Panc1 (cell line): Measurements from ENCODE around the gene KRT72. TPM values are rescaled to one million over a fixed set of nuclear protein-coding genes. Genes with fewer than 3 reads are reported as not detected.

Experiments
- ATAC-seq: fragments of 200-7000 bp; cut with Tn5 transposase; 2 replicates; pipeline ENCODE4 v1.9.1; 2020; ENCODE audit warnings: mild to moderate bottlenecking, moderate library complexity
- BruUV-seq: library from RNA; stranded (reverse); fragments of 400-500 nt; replicated peaks from 2 replicates; lab custom pipeline; 2021; lab: Mats Ljungman, UMichigan
- CTCF ChIA-PET: fragments of 300-600 bp; sonication (Branson Sonifier 250); formaldehyde crosslinking; loops from one replicate; lab custom pipeline; 2022; ENCODE audit warnings: antibody characterized with exemption; lab: Charles Lee
- POLR2A ChIA-PET: fragments of 300-600 bp; sonication (Branson Sonifier 250); formaldehyde crosslinking; loops from one replicate; lab custom pipeline; 2022; ENCODE audit warnings: antibody characterized with exemption; lab: Charles Lee
- DNase-seq: peaks from one replicate; pipeline ENCODE4 v3.0.0-alpha.2; 2010; ENCODE audit warnings: low read depth, low spot score
- H3K27ac ChIP-seq: 2 replicates; pipeline ENCODE4 v1.5.1; 2011; ENCODE audit warnings: mild to moderate bottlenecking, low read length, inconsistent platforms
- H3K27me3 ChIP-seq: fragments of 200-500 bp; sonication (Bioruptor generic); 2 replicates; pipeline ENCODE4 v1.6.0; 2014; ENCODE audit warnings: low read length, inconsistent platforms; ENCODE audit not compliant: control insufficient read depth, insufficient read depth
- H3K36me3 ChIP-seq: fragments of 200-500 bp; sonication (Bioruptor generic); 2 replicates; pipeline ENCODE4 v1.5.1; 2014; ENCODE audit warnings: inconsistent platforms, mild to moderate bottlenecking, low read length, moderate library complexity; ENCODE audit not compliant: control insufficient read depth, insufficient read depth
- H3K4me1 ChIP-seq: 2 replicates; pipeline ENCODE4 v1.5.1; 2011; ENCODE audit warnings: inconsistent platforms, mild to moderate bottlenecking, low read length, moderate library complexity; ENCODE audit not compliant: control insufficient read depth, insufficient read depth
- H3K4me3 ChIP-seq, 2 experiments: 2 replicates each; pipeline ENCODE4 v1.5.1; 2011 to 2012; ENCODE audit warnings: low read depth in 2 of 2, low read length in 2 of 2, mild to moderate bottlenecking in 2 of 2, inconsistent platforms in 1 of 2, moderate library complexity in 1 of 2
- H3K9me3 ChIP-seq: fragments of 200-500 bp; sonication (Bioruptor generic); 2 replicates; pipeline ENCODE4 v1.5.1; 2014; ENCODE audit warnings: low read depth, mild to moderate bottlenecking, inconsistent platforms, low read length, moderate library complexity; ENCODE audit not compliant: control insufficient read depth, insufficient read depth
- POLR2AphosphoS5 ChIP-seq: IDR thresholded peaks from 2 replicates; pipeline ENCODE4 v1.6.1; 2012; ENCODE audit warnings: mild to moderate bottlenecking, low read depth, low read length, moderate library complexity
- REST ChIP-seq, 2 experiments: IDR thresholded peaks; 2 replicates each; pipeline ENCODE4 v1.6.1; 2011 to 2012; ENCODE audit warnings: low read depth in 2 of 2, control low read depth in 1 of 2, low read length in 1 of 2, mild to moderate bottlenecking in 1 of 2, moderate library complexity in 1 of 2; ENCODE audit not compliant: insufficient read depth in 1 of 2
- SIN3A ChIP-seq: IDR thresholded peaks from 2 replicates; pipeline ENCODE4 v1.6.1; 2012; ENCODE audit warnings: low read depth, mild to moderate bottlenecking, low read length, moderate library complexity, borderline replicate concordance; ENCODE audit not compliant: insufficient read depth
- TCF7L2 ChIP-seq: IDR thresholded peaks from 2 replicates; pipeline ENCODE4 v1.6.1; 2011; ENCODE audit warnings: mild to moderate bottlenecking, low read depth, low read length, inconsistent platforms
- in situ Hi-C: cut with HindIII; loops from 2 replicates; pipeline ENCODE4 v1.10.0; 2016; ENCODE audit warnings: low sequenced_read_pairs, low pct_unique_long_range_greater_than_20kb
- intact Hi-C: fragments of 100-400 bp; cut with micrococcal nuclease; formaldehyde crosslinking; loops from one replicate; pipeline ENCODE4 v1.10.0; 2022; ENCODE audit not compliant: unreplicated experiment
- total RNA-seq: library from RNA; stranded (reverse); gene quantifications from one replicate; pipeline ENCODE4 v1.2.1, GENCODE V29; 2021; ENCODE audit not compliant: unreplicated experiment
- TF ChIP-seq, protein P1 (sequence below): fragments of 450-650 bp; IDR thresholded peaks from 2 replicates; pipeline ENCODE4 v1.5.1; 2017; ENCODE audit warnings: mild to moderate bottlenecking

KRT72 gene
- total RNA-seq, 1 experiment from 2014 or later = not detected

DNA sequence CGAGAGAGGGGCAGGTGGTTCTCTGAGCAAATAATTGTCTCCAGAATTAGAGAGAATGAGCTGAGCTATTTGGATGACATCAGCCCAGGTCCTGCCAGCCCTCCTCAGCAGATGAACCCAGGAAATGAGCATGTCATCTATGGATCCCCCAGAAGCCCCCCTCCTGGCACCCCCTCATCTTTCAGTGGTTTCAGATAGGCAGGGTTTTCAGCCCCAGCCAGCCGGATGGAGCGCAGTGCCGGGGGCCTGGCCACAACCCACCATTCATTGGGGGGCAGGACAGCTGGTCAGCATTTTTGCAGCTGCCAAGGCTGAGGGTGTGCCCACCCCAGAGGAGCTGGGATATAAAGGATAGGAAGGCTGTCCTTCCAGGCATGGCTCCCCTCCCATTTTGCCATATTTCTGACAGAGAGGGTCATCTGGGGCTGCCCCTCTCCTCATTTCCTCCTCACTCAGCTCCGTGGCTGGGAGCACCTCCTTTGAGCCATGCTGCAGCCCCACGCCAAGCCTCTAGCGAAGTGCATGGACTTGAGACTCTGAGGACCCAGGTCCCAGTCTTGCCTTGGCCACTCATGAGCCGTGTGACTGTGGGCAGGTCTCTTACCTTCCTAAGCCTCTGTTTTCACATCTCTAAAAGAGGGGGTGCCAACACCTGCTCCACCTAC is 42.4 kb downstream of the KRT72 start:
- Histone ChIP-seq H3K27ac (no peak overlapping the region), H3K27me3 (peaks cover 18% of the 10 kb centered on the region), H3K9me3 (no peaks in the 10 kb centered on the region), H3K4me3 (no peak overlapping the region), H3K36me3 (no peaks in the 10 kb centered on the region), H3K4me1 (no peaks in the 10 kb centered on the region)
- ChIA-PET POLR2A (no interaction called here), CTCF (interaction anchor here (0.5 kb wide), 1 partner anchor 489 kb away, joined by 4 read pairs; no protein-coding TSS in a partner anchor)
- no peak for TF ChIP-seq REST (IDR thresholded peaks at IDR 0.05; ENCODE audit: insufficient read depth in 1 of 2, low read depth in 2 of 2, low read length in 1 of 2)
- TF ChIP-seq, protein P1, sequence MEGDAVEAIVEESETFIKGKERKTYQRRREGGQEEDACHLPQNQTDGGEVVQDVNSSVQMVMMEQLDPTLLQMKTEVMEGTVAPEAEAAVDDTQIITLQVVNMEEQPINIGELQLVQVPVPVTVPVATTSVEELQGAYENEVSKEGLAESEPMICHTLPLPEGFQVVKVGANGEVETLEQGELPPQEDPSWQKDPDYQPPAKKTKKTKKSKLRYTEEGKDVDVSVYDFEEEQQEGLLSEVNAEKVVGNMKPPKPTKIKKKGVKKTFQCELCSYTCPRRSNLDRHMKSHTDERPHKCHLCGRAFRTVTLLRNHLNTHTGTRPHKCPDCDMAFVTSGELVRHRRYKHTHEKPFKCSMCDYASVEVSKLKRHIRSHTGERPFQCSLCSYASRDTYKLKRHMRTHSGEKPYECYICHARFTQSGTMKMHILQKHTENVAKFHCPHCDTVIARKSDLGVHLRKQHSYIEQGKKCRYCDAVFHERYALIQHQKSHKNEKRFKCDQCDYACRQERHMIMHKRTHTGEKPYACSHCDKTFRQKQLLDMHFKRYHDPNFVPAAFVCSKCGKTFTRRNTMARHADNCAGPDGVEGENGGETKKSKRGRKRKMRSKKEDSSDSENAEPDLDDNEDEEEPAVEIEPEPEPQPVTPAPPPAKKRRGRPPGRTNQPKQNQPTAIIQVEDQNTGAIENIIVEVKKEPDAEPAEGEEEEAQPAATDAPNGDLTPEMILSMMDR = no peak
- no peak for TF ChIP-seq POLR2AphosphoS5
- TF ChIP-seq SIN3A = no peak
- TF ChIP-seq TCF7L2 = no peak
- BruUV-seq = no TSS peak
- DNase-seq (no peak), ATAC-seq (no peak)
- in situ Hi-C loops (no loop called here), intact Hi-C loops (no loop called here)

- ATAC-seq (no peak), DNase-seq (no peak)
- intact Hi-C loops = no loop called here
- Histone ChIP-seq H3K9me3 (no peaks in the 10 kb centered on the region), H3K36me3 (no peaks in the 10 kb centered on the region), H3K27me3 (peaks cover 15% of the 10 kb centered on the region), H3K27ac (no peak overlapping the region), H3K4me3 (no peak overlapping the region), H3K4me1 (no peaks in the 10 kb centered on the region)
- ChIA-PET POLR2A (no interaction called here), CTCF (no interaction called here)
- TF ChIP-seq POLR2AphosphoS5 (no peak), SIN3A (no peak), TCF7L2 (no peak), REST (IDR thresholded peaks at IDR 0.05; ENCODE audit: insufficient read depth in 1 of 2, low read depth in 2 of 2, low read length in 1 of 2) (no peak)
- TF ChIP-seq, protein P1 = no peak
- in situ Hi-C loops = no loop called here
- BruUV-seq = no TSS peak
Measured at GRCh38 chr12:52557476-52557875, 43.8 kb downstream of the KRT72 start.
